GM23338 (cell line): ENCODE measurements around the gene RNF7. TPM values are rescaled to one million over a fixed set of nuclear protein-coding genes. Genes with fewer than 3 reads are reported as not detected.

ENCODE experiments used
- ATAC-seq: fragments of 200-7000 bp; cut with Tn5 transposase; 3 replicates; pipeline ENCODE4 v1.9.1; 2020
- DNase-seq: peaks from one replicate; pipeline ENCODE4 v3.0.0-alpha.2; 2015; ENCODE audit warnings: low spot score
- H2AFZ ChIP-seq: fragments of 200-600 bp; sonication (generic); 2 replicates; pipeline ENCODE4 v1.8.0; 2016; ENCODE audit warnings: antibody characterized with exemption, mild to moderate bottlenecking, moderate library complexity
- H3F3A ChIP-seq: fragments of 200-600 bp; sonication (generic); replicated peaks from 2 replicates; pipeline ENCODE4 v1.8.0; 2017; ENCODE audit warnings: antibody characterized with exemption, mixed run types, low read depth
- H3K27ac ChIP-seq: fragments of 200-600 bp; sonication (generic); 2 replicates; pipeline ENCODE4 v1.6.1; 2016; ENCODE audit warnings: low read depth
- H3K27me3 ChIP-seq: fragments of 200-600 bp; sonication (generic); 2 replicates; pipeline ENCODE4 v1.8.0; 2016; ENCODE audit warnings: mild to moderate bottlenecking, mixed run types, moderate library complexity; ENCODE audit not compliant: insufficient read depth
- H3K36me3 ChIP-seq: fragments of 200-600 bp; sonication (generic); 2 replicates; pipeline ENCODE4 v1.8.0; 2016; ENCODE audit warnings: mild to moderate bottlenecking; ENCODE audit not compliant: insufficient read depth
- H3K4me1 ChIP-seq: fragments of 200-600 bp; sonication (generic); 2 replicates; pipeline ENCODE4 v1.8.0; 2016; ENCODE audit warnings: mild to moderate bottlenecking, moderate library complexity; ENCODE audit not compliant: insufficient read depth
- H3K4me2 ChIP-seq: fragments of 200-600 bp; sonication (generic); 2 replicates; pipeline ENCODE4 v1.7.1; 2017; ENCODE audit warnings: mixed run types
- H3K4me3 ChIP-seq: fragments of 200-600 bp; sonication (generic); 2 replicates; pipeline ENCODE4 v1.6.1; 2016; ENCODE audit warnings: mixed run types
- H3K79me2 ChIP-seq: fragments of 200-600 bp; sonication (generic); replicated peaks from 2 replicates; pipeline ENCODE4 v1.8.0; 2017; ENCODE audit warnings: mild to moderate bottlenecking; ENCODE audit not compliant: insufficient read depth
- H3K9me2 ChIP-seq: fragments of 200-600 bp; sonication (generic); 2 replicates; pipeline ENCODE4 v1.8.0; 2017; ENCODE audit not compliant: insufficient read depth
- H4K20me1 ChIP-seq: fragments of 200-600 bp; sonication (generic); replicated peaks from 2 replicates; pipeline ENCODE4 v1.8.0; 2017; ENCODE audit warnings: mild to moderate bottlenecking; ENCODE audit not compliant: insufficient read depth
- H3K27ac Mint-ChIP-seq: 2 replicates; pipeline ENCODE4 v1.8.0; 2020; ENCODE audit warnings: inconsistent platforms, mild to moderate bottlenecking, moderate library complexity, mixed read lengths
- H3K27me3 Mint-ChIP-seq: 3 replicates; pipeline ENCODE4 v1.8.0; 2022; ENCODE audit warnings: low read depth, mild to moderate bottlenecking, moderate library complexity, mixed read lengths, inconsistent platforms; ENCODE audit not compliant: insufficient read depth, poor library complexity
- H3K36me3 Mint-ChIP-seq: 3 replicates; pipeline ENCODE4 v1.8.0; 2021; ENCODE audit warnings: low read depth, mild to moderate bottlenecking, inconsistent platforms, moderate library complexity, mixed read lengths
- H3K4me1 Mint-ChIP-seq: 3 replicates; pipeline ENCODE4 v1.8.0; 2020; ENCODE audit warnings: mild to moderate bottlenecking, inconsistent platforms, mixed read lengths
- H3K4me3 Mint-ChIP-seq: 3 replicates; pipeline ENCODE4 v1.8.0; 2021; ENCODE audit warnings: moderate library complexity, mild to moderate bottlenecking, inconsistent platforms, mixed read lengths
- H3K9me3 Mint-ChIP-seq: 3 replicates; pipeline ENCODE4 v1.8.0; 2020; ENCODE audit warnings: moderate library complexity, mild to moderate bottlenecking, inconsistent platforms, mixed read lengths
- CREB1 ChIP-seq: fragments of 250-450 bp; sonication (Bioruptor Pico); IDR thresholded peaks from 2 replicates; pipeline ENCODE4 v1.5.0; 2020; ENCODE audit warnings: low read depth, mild to moderate bottlenecking, moderate library complexity
- CTCF ChIP-seq, 2 experiments: fragments of 200-600 bp in 1 of 2; sonication (generic) in 1 of 2; conservative IDR thresholded peaks; 2 replicates each; pipeline versions ENCODE4 v1.5.1 to v1.6.1; 2016 to 2017; ENCODE audit warnings: antibody characterized with exemption in 2 of 2, low read depth in 2 of 2, mild to moderate bottlenecking in 2 of 2, moderate library complexity in 1 of 2
- ETS1 ChIP-seq: IDR thresholded peaks from 2 replicates; pipeline ENCODE4 v1.6.1; 2016; ENCODE audit warnings: antibody characterized with exemption
- EZH2 ChIP-seq: fragments of 200-600 bp; sonication (generic); IDR thresholded peaks from one replicate; pipeline ENCODE4 v1.8.0; 2017; ENCODE audit warnings: antibody characterized with exemption, mild to moderate bottlenecking, low read depth; ENCODE audit not compliant: unreplicated experiment
- EZH2phosphoT487 ChIP-seq: fragments of 200-600 bp; sonication (generic); IDR thresholded peaks from one replicate; pipeline ENCODE4 v1.8.1; 2018; ENCODE audit warnings: antibody characterized with exemption; ENCODE audit not compliant: unreplicated experiment
- JUNB ChIP-seq: IDR thresholded peaks from one replicate; pipeline ENCODE4 v1.6.1; 2016; ENCODE audit warnings: antibody characterized with exemption; ENCODE audit not compliant: unreplicated experiment
- NANOG ChIP-seq: IDR thresholded peaks from 2 replicates; pipeline ENCODE4 v1.6.1; 2016; ENCODE audit warnings: antibody characterized with exemption, borderline replicate concordance
- POLR2AphosphoS5 ChIP-seq: IDR thresholded peaks from 2 replicates; pipeline ENCODE4 v1.6.1; 2016; ENCODE audit warnings: antibody characterized with exemption, low read depth
- REST ChIP-seq: IDR thresholded peaks from one replicate; pipeline ENCODE4 v1.6.1; 2018; ENCODE audit warnings: antibody characterized with exemption; ENCODE audit not compliant: unreplicated experiment
- STAT1 ChIP-seq: IDR thresholded peaks from one replicate; pipeline ENCODE4 v1.6.1; 2016; ENCODE audit warnings: antibody characterized with exemption; ENCODE audit not compliant: unreplicated experiment
- ZNF114 ChIP-seq: fragments of 250-450 bp; sonication (Bioruptor Pico); IDR thresholded peaks from 2 replicates; pipeline ENCODE4 v1.5.0; 2020; ENCODE audit warnings: mild to moderate bottlenecking, moderate library complexity
- ZNF331 ChIP-seq: fragments of 250-450 bp; sonication (Bioruptor Pico); IDR thresholded peaks from 2 replicates; pipeline ENCODE4 v1.5.0; 2020; ENCODE audit warnings: low read depth, mild to moderate bottlenecking, moderate library complexity
- ZNF462 ChIP-seq: fragments of 250-450 bp; sonication (Bioruptor Pico); IDR thresholded peaks from 2 replicates; pipeline ENCODE4 v1.5.0; 2020; ENCODE audit warnings: mild to moderate bottlenecking, moderate library complexity
- polyA plus RNA-seq: library from polyadenylated mRNA; unstranded; fragments of >200 nt; fragmentation: Nextera tagmentation; extraction: Ambion mirVana; gene quantifications from 2 replicates; pipeline ENCODE4 v1.2.1, GENCODE V29; 2016
- total RNA-seq: library from RNA; depleted of rRNA; stranded (reverse); fragments of >200 nt; shearing (Covaris generic); gene quantifications from 2 replicates; pipeline ENCODE4 v1.2.3, GENCODE V29; 2014

Gene RNF7
- total and polyA plus RNA-seq, 2 experiments from 2014 or later = 156 to 254 TPM

- Histone ChIP-seq H3K36me3 (no peaks in the 10 kb centered on the region), H2AFZ (no peak overlapping the region), H3K4me1 (0 out of 2 replicates have a peak, but pooled peaks cover 7% of the 10 kb centered on the region), H3K27me3 (no peaks in the 10 kb centered on the region), H3K27ac (no peak overlapping the region), H3K79me2 (no peaks in the 10 kb centered on the region), H3F3A (no peaks in the 10 kb centered on the region), H4K20me1 (no peaks in the 10 kb centered on the region), H3K4me2 (no peak overlapping the region), H3K4me3 (no peak overlapping the region), H3K9me2 (0 out of 2 replicates have a peak, but pooled peaks cover 2% of the 10 kb centered on the region)
- DNase-seq = no peak
- Mint-ChIP-seq H3K9me3 (no peaks in the 10 kb centered on the region; the same call in 2 of the 3 replicates), H3K4me1 (peaks cover 2% of the 10 kb centered on the region; the same call in 2 of the 3 replicates), H3K27me3 (no peaks in the 10 kb centered on the region), H3K4me3 (no peak overlapping the region), H3K36me3 (no peaks in the 10 kb centered on the region), H3K27ac (no peak overlapping the region)
- ATAC-seq = no peak
- TF ChIP-seq STAT1 = no peak
- no peak for TF ChIP-seq ZNF331 (CRISPR knock-in tag)
- no peak for TF ChIP-seq CREB1 (CRISPR knock-in tag)
- TF ChIP-seq EZH2phosphoT487 = no peak
- no peak for TF ChIP-seq ZNF462
- TF ChIP-seq REST = no peak
- no peak for TF ChIP-seq EZH2
- TF ChIP-seq CTCF (conservative IDR thresholded peaks at IDR 0.05; ENCODE audit: low read depth in 2 of 2) = no peak
- TF ChIP-seq JUNB = no peak
- TF ChIP-seq POLR2AphosphoS5 = no peak
- TF ChIP-seq ZNF114 (CRISPR knock-in tag) = no peak
- TF ChIP-seq ETS1 = no peak
- no peak for TF ChIP-seq NANOG
Observed at GRCh38 chr3:141722081-141722480, 16.0 kb upstream of the RNF7 start.
